Measurements from ENCODE around the gene MRTFB. TPM values are rescaled to one million over a fixed set of nuclear protein-coding genes. Genes with fewer than 3 reads are reported as not detected.
A peak's percentile ranks its signal among the peaks of the same experiment; 100 is the strongest.

The MRTFB gene
- total RNA-seq, 1 donor from 2014 or later = 83.1 TPM

- Mint-ChIP-seq H3K27ac (peak overlapping the region; percentile 88), H3K9me3 (ENCODE audit: low read depth) (peaks cover 12% of the 10 kb centered on the region), H3K36me3 (ENCODE audit: insufficient read depth) (peaks cover 9% of the 10 kb centered on the region), H3K4me3 (ENCODE audit: low read depth) (peak overlapping the region; percentile 52), H3K4me1 (ENCODE audit: low read depth) (peaks cover 72% of the 10 kb centered on the region), H3K27me3 (no peaks in the 10 kb centered on the region)
- no peak for DNase-seq (ENCODE audit: low spot score, unreplicated experiment)
- no peak for TF ChIP-seq CTCF (IDR thresholded peaks at IDR 0.05; ENCODE audit: unreplicated experiment)
Observed at GRCh38 chr16:14098081-14098480, 27.0 kb downstream of the MRTFB start.

- TF ChIP-seq CTCF (IDR thresholded peaks at IDR 0.05; ENCODE audit: unreplicated experiment) = no peak
- no peaks in the 10 kb centered on the region for H3K27me3 Mint-ChIP-seq
- peaks cover 9% of the 10 kb centered on the region for H3K36me3 Mint-ChIP-seq (ENCODE audit: insufficient read depth)
- peak overlapping the region; percentile 70 for H3K27ac Mint-ChIP-seq
- peaks cover 74% of the 10 kb centered on the region for H3K4me1 Mint-ChIP-seq (ENCODE audit: low read depth)
- peaks cover 12% of the 10 kb centered on the region for H3K9me3 Mint-ChIP-seq (ENCODE audit: low read depth)
- peak overlapping the region; percentile 32 for H3K4me3 Mint-ChIP-seq (ENCODE audit: low read depth)
- DNase-seq (ENCODE audit: low spot score, unreplicated experiment) = no peak
Observed at GRCh38 chr16:14100825-14101224, 29.7 kb downstream of the MRTFB start.

- TF ChIP-seq CTCF (IDR thresholded peaks at IDR 0.05; ENCODE audit: unreplicated experiment) = no peak
- H3K27me3 Mint-ChIP-seq = no peaks in the 10 kb centered on the region
- H3K4me3 Mint-ChIP-seq (ENCODE audit: low read depth) = peak overlapping the region; percentile 32
- peak overlapping the region; percentile 70 for H3K27ac Mint-ChIP-seq
- DNase-seq (ENCODE audit: low spot score, unreplicated experiment) = no peak
- peaks cover 9% of the 10 kb centered on the region for H3K36me3 Mint-ChIP-seq (ENCODE audit: insufficient read depth)
- H3K9me3 Mint-ChIP-seq (ENCODE audit: low read depth) = peaks cover 12% of the 10 kb centered on the region
- H3K4me1 Mint-ChIP-seq (ENCODE audit: low read depth) = peaks cover 74% of the 10 kb centered on the region
Observed at GRCh38 chr16:14101415-14101814, 30.3 kb downstream of the MRTFB start.

GRCh38 chr16:14102925-14103720, 32.0 kb downstream of the MRTFB start:
- peaks cover 12% of the 10 kb centered on the region for H3K9me3 Mint-ChIP-seq (ENCODE audit: low read depth)
- no peaks in the 10 kb centered on the region for H3K27me3 Mint-ChIP-seq
- TF ChIP-seq CTCF (IDR thresholded peaks at IDR 0.05; ENCODE audit: unreplicated experiment) = no peak
- no peak overlapping the region for H3K4me3 Mint-ChIP-seq (ENCODE audit: low read depth)
- peaks cover 65% of the 10 kb centered on the region for H3K4me1 Mint-ChIP-seq (ENCODE audit: low read depth)
- H3K27ac Mint-ChIP-seq = no peak overlapping the region
- peaks cover 9% of the 10 kb centered on the region for H3K36me3 Mint-ChIP-seq (ENCODE audit: insufficient read depth)
- DNase-seq (ENCODE audit: low spot score, unreplicated experiment) = no peak

- peaks cover 8% of the 10 kb centered on the region for H3K36me3 Mint-ChIP-seq (ENCODE audit: insufficient read depth)
- H3K9me3 Mint-ChIP-seq (ENCODE audit: low read depth) = peaks cover 12% of the 10 kb centered on the region
- peaks cover 59% of the 10 kb centered on the region for H3K4me1 Mint-ChIP-seq (ENCODE audit: low read depth)
- H3K27ac Mint-ChIP-seq = peak overlapping the region; percentile 40
- H3K4me3 Mint-ChIP-seq (ENCODE audit: low read depth) = no peak overlapping the region
- TF ChIP-seq CTCF (IDR thresholded peaks at IDR 0.05; ENCODE audit: unreplicated experiment) = no peak
- no peaks in the 10 kb centered on the region for H3K27me3 Mint-ChIP-seq
- DNase-seq (ENCODE audit: low spot score, unreplicated experiment) = no peak
Observed at GRCh38 chr16:14104066-14104465, 32.9 kb downstream of the MRTFB start.
